Skeletal muscle tissue (tissue), 4 donors: ENCODE measurements around the gene BARHL1. TPM values are rescaled to one million over a fixed set of nuclear protein-coding genes. Genes with fewer than 3 reads are reported as not detected.

Experiments
- H3K27ac ChIP-seq: one replicate; pipeline ENCODE4 v1.7.0; 2013; ENCODE audit warnings: mild to moderate bottlenecking, low read depth, low read length, inconsistent platforms
- H3K27me3 ChIP-seq, 3 donors: one replicate each; pipeline ENCODE4 v1.7.0; 2013; ENCODE audit warnings: low read length in 3 of 3; ENCODE audit not compliant: control insufficient read depth in 3 of 3, insufficient read depth in 3 of 3
- H3K36me3 ChIP-seq, 3 donors: one replicate each; pipeline ENCODE4 v1.7.0; 2013; ENCODE audit warnings: low read length in 3 of 3; ENCODE audit not compliant: control insufficient read depth in 3 of 3, insufficient read depth in 3 of 3
- H3K4me1 ChIP-seq, 3 donors: one replicate each; pipeline ENCODE4 v1.7.0; 2013; ENCODE audit warnings: low read length in 3 of 3, mild to moderate bottlenecking in 3 of 3; ENCODE audit not compliant: control insufficient read depth in 3 of 3, insufficient read depth in 3 of 3
- H3K4me3 ChIP-seq, 3 donors: one replicate each; pipeline ENCODE4 v1.7.0; 2013; ENCODE audit warnings: low read length in 3 of 3
- H3K9ac ChIP-seq, 3 donors: one replicate each; pipeline ENCODE4 v1.7.0; 2013; ENCODE audit warnings: low read length in 3 of 3, mild to moderate bottlenecking in 3 of 3, moderate library complexity in 2 of 3, low read depth in 1 of 3
- H3K9me3 ChIP-seq, 3 donors: one replicate each; pipeline ENCODE4 v1.7.0; 2013; ENCODE audit warnings: low read length in 3 of 3; ENCODE audit not compliant: control insufficient read depth in 3 of 3
- total RNA-seq: library from RNA; depleted of rRNA; stranded (reverse); fragments of >200 nt; gene quantifications from one replicate; pipeline ENCODE4 v1.2.3, GENCODE V29; 2014
- donor health status: Osteomylitis.

BARHL1 gene
- total RNA-seq, 1 donor from 2014 or later = not detected

- H3K27ac ChIP-seq = no peak overlapping the region
- H3K9ac ChIP-seq = no peak overlapping the region
- no peaks in the 10 kb centered on the region for H3K4me1 ChIP-seq
- no peaks in the 10 kb centered on the region for H3K9me3 ChIP-seq
- no peaks in the 10 kb centered on the region for H3K27me3 ChIP-seq
- H3K4me3 ChIP-seq = no peak overlapping the region
- peaks cover 33 to 57% (median 47%) of the 10 kb centered on the region in 3 donors for H3K36me3 ChIP-seq
These were observed 23.7 kb downstream of the BARHL1 start for GRCh38 chr9:132606066-132606465.

- no peaks in the 10 kb centered on the region for H3K9me3 ChIP-seq
- H3K27me3 ChIP-seq = no peaks in the 10 kb centered on the region
- H3K4me3 ChIP-seq = no peak overlapping the region
- H3K36me3 ChIP-seq = peaks cover 42 to 55% (median 46%) of the 10 kb centered on the region in 3 donors
- no peak overlapping the region for H3K27ac ChIP-seq
- no peaks in the 10 kb centered on the region for H3K4me1 ChIP-seq
- H3K9ac ChIP-seq = no peak overlapping the region
These were observed 26.8 kb downstream of the BARHL1 start for GRCh38 chr9:132609184-132609583.

GRCh38 chr9:132609829-132610228 is 27.4 kb downstream of the BARHL1 start:
- Histone ChIP-seq H3K9me3 (no peaks in the 10 kb centered on the region), H3K36me3 (peaks cover 45 to 55% (median 50%) of the 10 kb centered on the region in 3 donors), H3K27ac (no peak overlapping the region), H3K4me1 (no peaks in the 10 kb centered on the region), H3K4me3 (no peak overlapping the region), H3K27me3 (no peaks in the 10 kb centered on the region), H3K9ac (no peak overlapping the region)

- Histone ChIP-seq H3K36me3 (peaks cover 46 to 57% (median 55%) of the 10 kb centered on the region in 3 donors), H3K4me1 (no peaks in the 10 kb centered on the region), H3K27ac (no peak overlapping the region), H3K27me3 (no peaks in the 10 kb centered on the region), H3K9ac (no peak overlapping the region), H3K9me3 (no peaks in the 10 kb centered on the region), H3K4me3 (no peak overlapping the region)
These were observed 28.3 kb downstream of the BARHL1 start for GRCh38 chr9:132610661-132611060.

DNA sequence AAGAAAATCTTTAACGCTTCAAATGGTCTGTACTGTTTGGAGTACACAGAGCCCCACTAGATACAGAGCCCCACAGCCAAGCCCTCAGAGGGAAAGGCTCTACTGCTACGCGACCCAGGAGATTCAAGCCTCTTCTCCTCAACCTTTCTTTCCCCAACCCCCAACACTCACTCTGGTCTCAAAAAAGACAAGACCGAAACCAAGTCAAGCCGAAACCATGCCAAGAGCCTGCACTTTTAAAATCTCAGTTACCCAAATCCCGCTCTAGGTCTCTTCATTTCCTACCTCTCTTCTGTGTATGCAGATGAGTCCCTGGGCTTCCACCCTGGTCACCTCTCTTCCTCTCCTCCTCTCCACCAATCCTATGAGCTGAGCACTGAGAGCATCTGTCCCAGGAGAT is 31.9 kb downstream of the BARHL1 start:
- peaks cover 41 to 68% (median 66%) of the 10 kb centered on the region in 3 donors for H3K36me3 ChIP-seq
- H3K27ac ChIP-seq = no peak overlapping the region
- H3K9ac ChIP-seq = no peak overlapping the region
- H3K9me3 ChIP-seq = no peaks in the 10 kb centered on the region
- no peaks in the 10 kb centered on the region for H3K4me1 ChIP-seq
- H3K4me3 ChIP-seq = no peak overlapping the region
- H3K27me3 ChIP-seq = no peaks in the 10 kb centered on the region

DNA sequence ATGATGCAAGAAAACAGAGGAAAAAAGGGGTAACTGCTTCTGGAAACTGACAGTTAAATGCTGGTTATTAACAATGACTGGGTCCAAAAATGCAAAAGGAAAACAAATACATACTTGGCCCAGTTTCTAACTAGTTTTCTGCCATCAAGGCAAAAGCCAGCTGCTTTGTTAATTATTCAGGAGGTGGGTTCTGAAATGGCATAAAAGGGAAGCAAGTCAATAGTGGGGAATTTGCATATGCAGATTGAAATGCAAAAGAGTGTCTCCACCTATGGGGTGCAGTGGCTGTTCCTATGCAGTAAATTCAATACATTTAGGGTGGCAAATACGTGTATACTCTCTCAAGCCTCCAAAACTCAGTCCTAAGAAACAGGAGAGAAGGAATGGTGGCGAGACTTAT is 33.4 kb downstream of the BARHL1 start:
- Histone ChIP-seq H3K36me3 (peaks cover 35 to 67% (median 60%) of the 10 kb centered on the region in 3 donors), H3K4me3 (no peak overlapping the region), H3K9me3 (no peaks in the 10 kb centered on the region), H3K9ac (no peak overlapping the region), H3K27ac (no peak overlapping the region), H3K27me3 (no peaks in the 10 kb centered on the region), H3K4me1 (no peaks in the 10 kb centered on the region)

DNA sequence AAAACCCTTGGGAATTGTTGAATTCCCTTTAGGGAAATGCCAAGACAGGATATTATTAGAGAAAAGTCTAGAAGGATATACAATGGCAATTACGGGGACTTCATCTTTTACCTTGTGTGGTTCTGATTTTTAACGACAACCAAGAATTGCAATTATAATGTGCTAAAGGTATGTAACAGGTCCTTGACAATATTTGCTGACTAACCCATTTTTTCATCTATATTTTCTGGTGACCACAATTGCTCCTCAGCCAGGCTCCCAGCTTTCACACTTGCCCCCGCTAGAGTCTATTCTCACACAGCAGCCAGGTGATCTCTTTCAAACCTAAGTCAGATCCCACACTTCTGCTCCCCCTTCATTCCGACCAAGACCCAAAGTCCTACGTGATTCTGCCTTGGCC is 34.3 kb downstream of the BARHL1 start:
- Histone ChIP-seq H3K27me3 (no peaks in the 10 kb centered on the region), H3K9me3 (no peaks in the 10 kb centered on the region), H3K36me3 (peaks cover 26 to 62% (median 54%) of the 10 kb centered on the region in 3 donors), H3K9ac (no peak overlapping the region), H3K4me1 (no peaks in the 10 kb centered on the region), H3K27ac (no peak overlapping the region), H3K4me3 (no peak overlapping the region)

GRCh38 chr9:132622159-132622558 is 39.8 kb downstream of the BARHL1 start:
- no peak overlapping the region for H3K9ac ChIP-seq
- H3K36me3 ChIP-seq = peaks cover 17 to 46% (median 36%) of the 10 kb centered on the region in 3 donors
- no peak overlapping the region for H3K4me3 ChIP-seq
- H3K9me3 ChIP-seq = no peaks in the 10 kb centered on the region
- H3K4me1 ChIP-seq = no peaks in the 10 kb centered on the region
- no peak overlapping the region for H3K27ac ChIP-seq
- H3K27me3 ChIP-seq = no peaks in the 10 kb centered on the region

- Histone ChIP-seq H3K4me1 (no peaks in the 10 kb centered on the region), H3K27ac (no peak overlapping the region), H3K4me3 (no peak overlapping the region), H3K36me3 (peaks cover 35 to 61% (median 54%) of the 10 kb centered on the region in 3 donors), H3K9ac (no peak overlapping the region), H3K9me3 (no peaks in the 10 kb centered on the region), H3K27me3 (no peaks in the 10 kb centered on the region)
These were observed 43.9 kb downstream of the BARHL1 start for GRCh38 chr9:132626285-132626684.

GRCh38 chr9:132627106-132627505 is 44.7 kb downstream of the BARHL1 start:
- Histone ChIP-seq H3K36me3 (peaks cover 35 to 64% (median 55%) of the 10 kb centered on the region in 3 donors), H3K4me3 (no peak overlapping the region), H3K9ac (no peak overlapping the region), H3K9me3 (no peaks in the 10 kb centered on the region), H3K27ac (no peak overlapping the region), H3K27me3 (no peaks in the 10 kb centered on the region), H3K4me1 (no peaks in the 10 kb centered on the region)

DNA sequence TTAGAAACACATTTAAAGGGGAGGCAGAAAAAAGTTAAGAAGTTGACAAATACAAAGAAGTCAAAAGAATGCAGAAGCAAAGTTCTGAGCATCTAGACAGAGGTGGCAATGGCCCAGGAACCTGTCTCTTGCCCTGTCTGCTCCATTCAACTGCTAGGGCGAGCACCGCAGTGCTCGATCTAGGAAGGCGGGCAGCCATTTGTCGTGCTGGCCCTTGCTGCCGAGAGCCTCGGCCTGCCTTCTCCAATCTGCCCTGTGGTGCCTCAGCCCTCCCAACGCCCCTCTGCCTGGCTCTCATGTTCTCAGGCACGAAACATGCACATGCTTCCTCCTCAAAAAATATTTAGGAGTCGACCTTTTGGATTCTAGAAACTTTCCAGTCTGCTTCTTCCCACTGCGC is 45.2 kb downstream of the BARHL1 start:
- Histone ChIP-seq H3K4me1 (no peaks in the 10 kb centered on the region), H3K27me3 (no peaks in the 10 kb centered on the region), H3K9me3 (no peaks in the 10 kb centered on the region), H3K4me3 (no peak overlapping the region), H3K27ac (no peak overlapping the region), H3K9ac (no peak overlapping the region), H3K36me3 (peaks cover 35 to 60% (median 55%) of the 10 kb centered on the region in 3 donors)
